ENCODE results near the gene ANKRD11.

The ANKRD11 gene

GRCh38 chr16:89412811-89413210 lies 77.5 kb downstream of the ANKRD11 start:
- H3K4me3 ChIP-seq (ENCODE audit: low read depth, low read length) = no peak overlapping the region
- DNase-seq (ENCODE audit: low read depth) = peak; percentile 35
- TF ChIP-seq, protein P1, sequence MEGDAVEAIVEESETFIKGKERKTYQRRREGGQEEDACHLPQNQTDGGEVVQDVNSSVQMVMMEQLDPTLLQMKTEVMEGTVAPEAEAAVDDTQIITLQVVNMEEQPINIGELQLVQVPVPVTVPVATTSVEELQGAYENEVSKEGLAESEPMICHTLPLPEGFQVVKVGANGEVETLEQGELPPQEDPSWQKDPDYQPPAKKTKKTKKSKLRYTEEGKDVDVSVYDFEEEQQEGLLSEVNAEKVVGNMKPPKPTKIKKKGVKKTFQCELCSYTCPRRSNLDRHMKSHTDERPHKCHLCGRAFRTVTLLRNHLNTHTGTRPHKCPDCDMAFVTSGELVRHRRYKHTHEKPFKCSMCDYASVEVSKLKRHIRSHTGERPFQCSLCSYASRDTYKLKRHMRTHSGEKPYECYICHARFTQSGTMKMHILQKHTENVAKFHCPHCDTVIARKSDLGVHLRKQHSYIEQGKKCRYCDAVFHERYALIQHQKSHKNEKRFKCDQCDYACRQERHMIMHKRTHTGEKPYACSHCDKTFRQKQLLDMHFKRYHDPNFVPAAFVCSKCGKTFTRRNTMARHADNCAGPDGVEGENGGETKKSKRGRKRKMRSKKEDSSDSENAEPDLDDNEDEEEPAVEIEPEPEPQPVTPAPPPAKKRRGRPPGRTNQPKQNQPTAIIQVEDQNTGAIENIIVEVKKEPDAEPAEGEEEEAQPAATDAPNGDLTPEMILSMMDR (conservative IDR thresholded peaks at IDR 0.05; ENCODE audit: low read depth, low read length) = no peak

GRCh38 chr16:89411335-89411850 lies 79.0 kb downstream of the ANKRD11 start:
- DNase-seq (ENCODE audit: low read depth) = peak; percentile 34
- H3K4me3 ChIP-seq (ENCODE audit: low read depth, low read length) = no peak overlapping the region
- TF ChIP-seq, protein P1 (conservative IDR thresholded peaks at IDR 0.05; ENCODE audit: low read depth, low read length) = no peak

DNA sequence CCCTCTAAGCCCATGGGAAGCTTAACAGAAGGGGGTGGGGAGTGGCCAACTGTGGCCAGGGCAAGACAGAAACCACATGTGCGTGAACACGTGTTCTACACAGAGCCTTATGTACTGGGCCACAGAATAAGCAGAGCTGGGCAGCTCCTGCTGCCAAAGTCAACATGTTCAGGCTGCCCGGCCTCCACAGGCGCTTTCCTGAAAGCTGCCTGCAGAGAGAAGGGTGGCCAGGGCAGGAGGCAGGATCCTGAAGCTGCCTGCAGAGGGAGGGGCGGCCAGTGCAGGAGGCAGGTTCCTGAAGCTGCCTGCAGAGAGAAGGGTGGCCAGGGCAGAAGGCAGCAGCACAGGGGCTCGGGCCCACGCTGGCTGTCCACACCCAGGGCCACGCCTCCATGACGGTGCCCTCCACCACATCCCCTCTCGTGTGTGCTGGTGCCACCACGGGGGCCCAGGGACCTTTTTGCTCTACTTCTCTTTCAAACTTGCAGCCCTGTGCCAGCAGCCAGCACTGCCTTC lies 79.5 kb downstream of the ANKRD11 start:
- TF ChIP-seq, protein P1 (conservative IDR thresholded peaks at IDR 0.05; ENCODE audit: low read depth, low read length) = peak; percentile 51
- peak; percentile 98 for DNase-seq (ENCODE audit: low read depth)
- H3K4me3 ChIP-seq (ENCODE audit: low read depth, low read length) = no peak overlapping the region

DNA sequence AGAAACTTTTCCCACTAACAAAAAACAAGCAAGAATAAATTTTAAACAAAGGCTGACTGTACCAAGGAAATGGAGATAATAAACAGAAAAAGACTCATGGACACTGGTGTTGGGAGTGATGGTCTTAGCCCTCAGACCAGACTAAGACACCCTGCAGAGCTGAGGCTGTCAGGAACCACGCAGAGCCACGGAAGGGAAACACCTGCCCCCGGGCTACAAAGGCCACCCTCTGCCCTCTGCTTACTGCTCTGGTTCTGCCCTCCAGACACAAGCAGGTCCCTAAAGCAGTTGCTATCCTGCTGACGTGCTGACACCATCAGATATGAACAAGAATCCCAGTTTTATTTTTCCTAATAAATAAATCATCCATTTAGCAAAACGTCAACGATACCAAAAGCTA lies 80.0 kb downstream of the ANKRD11 start:
- H3K4me3 ChIP-seq (ENCODE audit: low read depth, low read length) = no peak overlapping the region
- TF ChIP-seq, protein P1 (conservative IDR thresholded peaks at IDR 0.05; ENCODE audit: low read depth, low read length) = no peak
- DNase-seq (ENCODE audit: low read depth) = peak; percentile 48

DNA sequence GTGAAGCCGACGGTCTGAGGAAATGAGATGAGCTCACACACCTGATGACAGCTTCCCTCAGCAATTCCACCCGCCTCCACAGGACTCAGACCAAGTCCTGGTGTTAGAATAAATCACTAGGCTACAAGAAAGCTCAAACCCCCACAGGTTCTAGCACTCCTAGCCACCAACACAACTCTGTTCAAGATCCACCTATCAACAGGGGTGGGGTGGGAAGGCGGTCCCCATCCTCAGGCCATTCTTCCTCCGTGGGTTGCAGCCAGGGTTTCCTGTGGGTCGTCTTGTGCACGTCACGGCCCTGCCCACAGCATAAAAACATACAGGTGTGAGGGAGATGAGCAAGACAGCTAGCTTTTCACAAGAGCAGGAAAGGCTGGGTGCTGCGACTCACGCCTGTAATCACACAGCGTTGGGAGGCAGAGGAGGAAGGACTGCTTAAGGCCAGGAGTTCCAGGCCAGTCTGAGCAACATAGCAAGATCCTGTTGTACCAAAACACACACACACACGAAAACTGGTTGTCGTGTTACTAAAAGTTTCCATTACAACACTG lies 81.1 kb downstream of the ANKRD11 start:
- no peak overlapping the region for H3K4me3 ChIP-seq (ENCODE audit: low read depth, low read length)
- TF ChIP-seq, protein P1 (conservative IDR thresholded peaks at IDR 0.05; ENCODE audit: low read depth, low read length) = no peak

GRCh38 chr16:89408315-89408714 lies 82.0 kb downstream of the ANKRD11 start:
- TF ChIP-seq, protein P1 (conservative IDR thresholded peaks at IDR 0.05; ENCODE audit: low read depth, low read length) = no peak
- no peak overlapping the region for H3K4me3 ChIP-seq (ENCODE audit: low read depth, low read length)
- DNase-seq (ENCODE audit: low read depth) = no peak

More for the DNA sequence above, 81.1 kb downstream of the ANKRD11 start:
- peak; percentile 48 for DNase-seq (ENCODE audit: low read depth)

GRCh38 chr16:89407925-89408300 lies 82.4 kb downstream of the ANKRD11 start:
- H3K4me3 ChIP-seq (ENCODE audit: low read depth, low read length) = no peak overlapping the region
- peak; percentile 33 for DNase-seq (ENCODE audit: low read depth)
- TF ChIP-seq, protein P1 (conservative IDR thresholded peaks at IDR 0.05; ENCODE audit: low read depth, low read length) = no peak

Data from choroid plexus epithelial cell (primary cell).